GM10266 (cell line): ENCODE measurements around the gene TRIM67.

Source experiments
- DNase-seq: peaks from one replicate; pipeline ENCODE4 v3.0.0; 2012; ENCODE audit errors: extremely low spot score
- TF ChIP-seq, protein P1 (sequence below): IDR thresholded peaks from 2 replicates; pipeline ENCODE4 v1.5.1; 2012; ENCODE audit warnings: mild to moderate bottlenecking, low read depth; ENCODE audit not compliant: control insufficient read depth, insufficient read depth; ENCODE audit errors: missing control alignments

The TRIM67 gene

DNA sequence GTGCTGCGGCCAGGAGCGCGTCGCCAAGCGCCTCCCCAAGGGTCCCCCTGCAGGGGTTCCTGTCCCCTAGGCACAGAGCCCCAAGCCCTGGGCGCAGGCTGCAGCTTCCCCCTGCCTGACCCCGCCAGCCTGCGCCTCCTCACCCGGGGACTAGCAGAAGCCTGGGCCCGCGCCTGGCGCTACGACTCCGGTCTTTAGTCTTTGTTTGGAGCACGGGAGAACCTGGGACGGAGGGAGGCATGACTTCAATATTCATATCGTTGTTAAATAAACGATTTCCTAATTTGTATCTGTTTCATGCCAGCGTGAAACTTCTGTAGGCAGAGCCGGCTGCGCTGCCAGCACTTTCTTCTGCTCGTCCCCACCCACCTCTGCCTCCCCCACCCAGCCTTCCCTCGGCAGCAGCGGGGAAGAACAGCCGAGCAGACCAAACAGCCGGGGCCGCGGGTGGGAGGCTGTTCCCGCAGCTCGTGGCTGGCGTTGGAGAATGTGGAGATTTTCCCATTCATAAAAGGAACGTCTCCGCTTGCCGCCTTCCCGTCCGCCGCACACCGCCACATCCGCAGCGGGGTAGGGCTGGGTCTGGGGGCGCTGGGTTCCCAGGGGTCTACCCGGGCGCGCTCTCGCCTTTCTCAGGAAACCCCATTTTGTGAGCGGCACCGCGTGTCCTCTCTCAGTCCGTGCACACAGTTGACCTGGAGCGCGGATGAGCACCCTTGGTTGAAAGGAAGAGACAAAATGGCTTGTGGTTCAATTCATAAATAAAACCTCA lies 777 bp upstream of the TRIM67 start:
- DNase-seq = no peak
- TF ChIP-seq, protein P1, sequence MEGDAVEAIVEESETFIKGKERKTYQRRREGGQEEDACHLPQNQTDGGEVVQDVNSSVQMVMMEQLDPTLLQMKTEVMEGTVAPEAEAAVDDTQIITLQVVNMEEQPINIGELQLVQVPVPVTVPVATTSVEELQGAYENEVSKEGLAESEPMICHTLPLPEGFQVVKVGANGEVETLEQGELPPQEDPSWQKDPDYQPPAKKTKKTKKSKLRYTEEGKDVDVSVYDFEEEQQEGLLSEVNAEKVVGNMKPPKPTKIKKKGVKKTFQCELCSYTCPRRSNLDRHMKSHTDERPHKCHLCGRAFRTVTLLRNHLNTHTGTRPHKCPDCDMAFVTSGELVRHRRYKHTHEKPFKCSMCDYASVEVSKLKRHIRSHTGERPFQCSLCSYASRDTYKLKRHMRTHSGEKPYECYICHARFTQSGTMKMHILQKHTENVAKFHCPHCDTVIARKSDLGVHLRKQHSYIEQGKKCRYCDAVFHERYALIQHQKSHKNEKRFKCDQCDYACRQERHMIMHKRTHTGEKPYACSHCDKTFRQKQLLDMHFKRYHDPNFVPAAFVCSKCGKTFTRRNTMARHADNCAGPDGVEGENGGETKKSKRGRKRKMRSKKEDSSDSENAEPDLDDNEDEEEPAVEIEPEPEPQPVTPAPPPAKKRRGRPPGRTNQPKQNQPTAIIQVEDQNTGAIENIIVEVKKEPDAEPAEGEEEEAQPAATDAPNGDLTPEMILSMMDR = no peak

DNA sequence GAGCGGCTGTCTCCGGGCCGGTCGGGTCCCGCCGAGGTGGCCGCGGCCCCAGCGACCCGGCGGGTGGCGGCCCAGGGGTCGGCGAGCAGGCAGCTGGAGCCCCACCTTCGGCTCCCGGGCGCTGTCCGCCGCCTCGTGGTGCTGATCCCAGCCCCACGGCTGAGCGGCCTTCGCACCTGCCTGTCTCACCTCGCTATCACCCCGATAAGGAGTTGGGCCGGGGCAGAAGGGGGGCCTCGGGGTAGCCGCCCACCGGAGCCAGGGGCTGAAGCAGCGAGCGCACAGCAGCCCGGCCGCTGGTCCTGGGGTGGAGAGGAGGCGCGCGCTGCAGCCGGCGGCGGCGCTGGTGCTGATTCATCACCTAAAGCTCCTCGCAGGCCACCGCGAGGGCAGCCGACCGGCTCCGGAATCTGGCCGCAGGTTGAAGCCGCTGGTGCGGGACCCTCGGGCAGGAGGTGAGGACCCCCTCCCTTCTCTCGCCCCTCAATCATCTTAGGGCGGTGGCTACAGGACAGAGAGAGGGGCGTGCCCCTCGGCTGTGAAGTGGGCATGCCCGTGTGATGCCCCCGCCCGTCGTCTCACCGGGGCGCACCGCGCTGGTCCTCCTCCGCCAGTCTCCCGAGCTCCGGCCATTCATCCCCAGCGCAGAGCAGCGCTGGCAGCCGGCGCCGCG lies 575 bp downstream of the TRIM67 start:
- peak; percentile 78 for DNase-seq
- TF ChIP-seq, protein P1 = no peak

DNA sequence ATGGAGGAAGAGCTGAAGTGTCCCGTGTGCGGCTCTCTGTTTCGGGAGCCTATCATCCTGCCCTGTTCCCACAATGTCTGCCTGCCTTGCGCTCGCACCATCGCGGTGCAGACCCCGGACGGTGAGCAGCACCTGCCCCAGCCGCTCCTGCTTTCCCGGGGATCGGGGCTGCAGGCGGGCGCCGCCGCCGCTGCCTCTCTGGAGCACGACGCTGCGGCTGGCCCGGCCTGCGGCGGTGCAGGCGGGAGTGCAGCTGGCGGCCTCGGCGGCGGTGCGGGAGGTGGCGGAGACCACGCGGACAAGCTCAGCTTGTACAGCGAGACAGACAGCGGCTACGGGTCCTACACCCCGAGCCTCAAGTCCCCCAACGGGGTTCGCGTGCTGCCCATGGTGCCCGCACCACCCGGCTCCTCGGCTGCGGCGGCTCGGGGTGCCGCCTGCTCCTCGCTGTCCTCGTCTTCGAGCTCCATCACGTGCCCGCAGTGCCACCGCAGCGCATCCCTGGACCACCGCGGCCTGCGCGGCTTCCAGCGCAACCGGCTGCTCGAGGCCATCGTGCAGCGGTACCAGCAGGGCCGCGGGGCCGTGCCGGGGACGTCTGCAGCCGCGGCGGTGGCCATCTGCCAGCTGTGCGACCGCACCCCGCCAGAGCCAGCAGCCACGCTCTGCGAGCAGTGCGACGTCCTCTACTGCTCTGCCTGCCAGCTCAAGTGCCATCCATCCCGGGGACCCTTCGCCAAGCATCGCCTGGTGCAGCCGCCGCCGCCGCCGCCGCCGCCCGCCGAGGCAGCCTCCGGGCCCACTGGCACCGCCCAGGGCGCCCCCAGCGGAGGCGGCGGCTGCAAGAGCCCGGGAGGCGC lies 1.3 kb downstream of the TRIM67 start:
- DNase-seq = peak; percentile 32
- TF ChIP-seq, protein P1 = no peak

DNA sequence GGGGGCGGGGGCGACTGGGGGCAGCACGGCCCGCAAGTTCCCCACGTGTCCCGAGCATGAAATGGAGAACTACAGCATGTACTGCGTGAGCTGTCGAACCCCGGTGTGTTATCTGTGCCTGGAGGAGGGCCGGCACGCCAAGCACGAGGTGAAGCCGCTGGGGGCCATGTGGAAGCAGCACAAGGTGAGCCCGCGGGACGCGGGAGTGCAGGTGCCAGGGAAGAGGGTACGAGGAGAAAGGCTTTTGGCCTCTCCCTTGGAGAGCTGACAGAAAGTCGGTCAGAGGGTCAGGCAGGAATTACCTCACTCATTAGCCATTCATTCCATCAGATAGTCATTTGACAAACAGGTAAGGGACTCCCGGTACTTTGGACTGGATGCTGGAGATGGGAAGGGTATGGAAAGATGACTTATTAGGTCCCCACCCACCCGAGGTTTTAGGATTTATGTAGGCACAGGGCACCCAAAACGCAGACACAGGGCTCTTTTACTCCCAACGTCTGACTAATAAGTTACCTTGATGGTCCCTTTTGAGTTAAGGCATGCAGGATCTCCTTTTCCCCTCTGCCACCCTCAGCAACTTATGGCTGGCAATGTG lies 2.1 kb downstream of the TRIM67 start:
- no peak for DNase-seq
- TF ChIP-seq, protein P1 = no peak

DNA sequence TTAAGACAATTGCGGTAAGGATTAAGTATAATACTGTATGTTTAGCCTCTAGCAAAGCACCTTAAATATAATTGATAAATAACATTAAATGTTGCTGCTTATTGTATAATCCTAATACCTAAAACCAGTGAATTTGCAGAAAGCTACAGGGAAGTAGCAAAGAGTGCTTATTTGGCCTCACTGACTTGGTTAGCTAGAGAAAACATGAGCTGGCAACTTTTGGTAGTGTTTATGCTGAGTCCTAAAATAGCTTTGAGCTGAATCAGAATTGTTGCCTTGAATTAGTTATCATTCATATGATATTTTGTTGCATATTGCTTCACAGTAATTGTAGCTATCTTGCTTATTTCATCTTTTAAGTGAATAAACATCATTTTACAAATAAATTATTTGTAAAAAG lies 3.5 kb downstream of the TRIM67 start:
- DNase-seq = no peak
- TF ChIP-seq, protein P1 = no peak

DNA sequence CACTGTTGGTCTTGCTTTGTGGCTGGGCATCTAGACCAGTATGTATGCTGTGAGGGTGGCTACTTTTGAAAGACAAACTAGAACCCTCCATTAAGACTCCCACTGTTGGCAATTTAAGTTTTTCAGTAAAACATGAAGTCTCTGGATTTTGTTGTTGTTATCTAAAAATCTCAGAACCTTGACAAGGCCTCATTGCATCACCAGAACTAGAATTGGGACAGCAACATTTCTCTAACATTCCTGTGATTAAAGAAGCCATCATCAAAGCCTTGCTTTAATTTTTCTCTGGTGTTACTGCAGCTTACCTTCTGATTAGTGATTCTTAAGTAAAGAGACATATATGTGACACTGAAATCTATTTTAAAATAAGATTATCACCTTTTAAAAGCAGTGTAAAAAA lies 4.5 kb downstream of the TRIM67 start:
- TF ChIP-seq, protein P1 = no peak
- no peak for DNase-seq
